ENCODE data around the gene PLCL2. TPM values are rescaled to one million over a fixed set of nuclear protein-coding genes. Genes with fewer than 3 reads are reported as not detected.

PLCL2 gene
- total and polyA plus RNA-seq, 10 of the 15 experiments (the other 5 are each of a cell fraction or from before 2014, with no cell fraction given): 7.5 to 37.3 (median 21.7) TPM

DNA sequence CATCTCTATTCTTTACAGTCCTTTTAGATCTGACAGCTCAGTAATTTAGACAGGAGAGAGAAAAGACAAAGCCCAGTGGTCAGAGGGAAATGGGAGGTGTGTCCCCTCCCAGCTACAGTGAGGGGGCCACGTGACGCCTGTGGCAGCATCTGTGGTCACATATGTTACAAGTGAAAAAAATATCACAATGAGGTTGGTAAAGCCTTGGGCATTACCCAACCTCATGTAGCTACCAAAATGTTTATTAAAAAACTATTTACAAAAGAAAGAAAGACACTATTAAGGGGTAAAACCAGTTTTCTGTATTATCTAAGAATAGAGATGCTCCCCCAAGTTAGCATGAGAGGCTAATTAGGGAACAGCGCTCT is 42.9 kb upstream of the PLCL2 start (continued):
- TF ChIP-seq KLF5 (IDR thresholded peaks at IDR 0.05; ENCODE audit: partially characterized antibody) (no peak), ZNF217 (IDR thresholded peaks at IDR 0.05) (no peak), PAX8 (IDR thresholded peaks at IDR 0.05) (no peak), BMI1 (IDR thresholded peaks at IDR 0.05; ENCODE audit: borderline replicate concordance) (no peak), ZNF687 (IDR thresholded peaks at IDR 0.05) (no peak), RB1 (IDR thresholded peaks at IDR 0.05; ENCODE audit: borderline replicate concordance) (no peak), YY1 (IDR thresholded peaks at IDR 0.05; ENCODE audit: low read depth, low read length) (0 out of 2 replicates have a peak, but pooled peaks have one; percentile 3), NR2C2 (IDR thresholded peaks at IDR 0.05; ENCODE audit: borderline replicate concordance, control insufficient read depth, insufficient read length, low read depth) (no peak), TCF12 (IDR thresholded peaks at IDR 0.05; ENCODE audit: low read depth, low read length) (no peak), RAD51 (IDR thresholded peaks at IDR 0.05) (peak; percentile 97), MAX (IDR thresholded peaks at IDR 0.05; ENCODE audit: low read depth, low read length) (peak; percentile 92), PML (IDR thresholded peaks at IDR 0.05; ENCODE audit: low read length) (no peak), MYB (IDR thresholded peaks at IDR 0.05; ENCODE audit: borderline replicate concordance, low read depth, low read length) (no peak), EGR1 (IDR thresholded peaks at IDR 0.05; ENCODE audit: borderline replicate concordance in 1 of 2, low read depth in 2 of 2, low read length in 2 of 2) (no peak), CEBPB (IDR thresholded peaks at IDR 0.05; ENCODE audit: borderline replicate concordance in 1 of 2, low read depth in 2 of 2, low read length in 2 of 2) (no peak), HCFC1 (IDR thresholded peaks at IDR 0.05; ENCODE audit: low read length) (no peak), BCL3 (IDR thresholded peaks at IDR 0.05; ENCODE audit: borderline replicate concordance, insufficient read depth, low read depth, low read length, poor library complexity, severe bottlenecking) (no peak), CREM (IDR thresholded peaks at IDR 0.05; ENCODE audit: low read depth) (peak; percentile 6; the same call in 1 of the 2 replicates), KAT2A (conservative IDR thresholded peaks at IDR 0.05; ENCODE audit: control insufficient read depth, low read depth, low read length) (no peak), RBBP5 (conservative IDR thresholded peaks at IDR 0.05) (no peak), FOS (IDR thresholded peaks at IDR 0.05; ENCODE audit: borderline replicate concordance, extremely low read depth, insufficient read length) (no peak), NBN (IDR thresholded peaks at IDR 0.05) (peak; percentile 46; the same call in 1 of the 2 replicates)
- TF ChIP-seq, protein P1, sequence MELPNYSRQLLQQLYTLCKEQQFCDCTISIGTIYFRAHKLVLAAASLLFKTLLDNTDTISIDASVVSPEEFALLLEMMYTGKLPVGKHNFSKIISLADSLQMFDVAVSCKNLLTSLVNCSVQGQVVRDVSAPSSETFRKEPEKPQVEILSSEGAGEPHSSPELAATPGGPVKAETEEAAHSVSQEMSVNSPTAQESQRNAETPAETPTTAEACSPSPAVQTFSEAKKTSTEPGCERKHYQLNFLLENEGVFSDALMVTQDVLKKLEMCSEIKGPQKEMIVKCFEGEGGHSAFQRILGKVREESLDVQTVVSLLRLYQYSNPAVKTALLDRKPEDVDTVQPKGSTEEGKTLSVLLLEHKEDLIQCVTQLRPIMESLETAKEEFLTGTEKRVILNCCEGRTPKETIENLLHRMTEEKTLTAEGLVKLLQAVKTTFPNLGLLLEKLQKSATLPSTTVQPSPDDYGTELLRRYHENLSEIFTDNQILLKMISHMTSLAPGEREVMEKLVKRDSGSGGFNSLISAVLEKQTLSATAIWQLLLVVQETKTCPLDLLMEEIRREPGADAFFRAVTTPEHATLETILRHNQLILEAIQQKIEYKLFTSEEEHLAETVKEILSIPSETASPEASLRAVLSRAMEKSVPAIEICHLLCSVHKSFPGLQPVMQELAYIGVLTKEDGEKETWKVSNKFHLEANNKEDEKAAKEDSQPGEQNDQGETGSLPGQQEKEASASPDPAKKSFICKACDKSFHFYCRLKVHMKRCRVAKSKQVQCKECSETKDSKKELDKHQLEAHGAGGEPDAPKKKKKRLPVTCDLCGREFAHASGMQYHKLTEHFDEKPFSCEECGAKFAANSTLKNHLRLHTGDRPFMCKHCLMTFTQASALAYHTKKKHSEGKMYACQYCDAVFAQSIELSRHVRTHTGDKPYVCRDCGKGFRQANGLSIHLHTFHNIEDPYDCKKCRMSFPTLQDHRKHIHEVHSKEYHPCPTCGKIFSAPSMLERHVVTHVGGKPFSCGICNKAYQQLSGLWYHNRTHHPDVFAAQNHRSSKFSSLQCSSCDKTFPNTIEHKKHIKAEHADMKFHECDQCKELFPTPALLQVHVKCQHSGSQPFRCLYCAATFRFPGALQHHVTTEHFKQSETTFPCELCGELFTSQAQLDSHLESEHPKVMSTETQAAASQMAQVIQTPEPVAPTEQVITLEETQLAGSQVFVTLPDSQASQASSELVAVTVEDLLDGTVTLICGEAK (IDR thresholded peaks at IDR 0.05; ENCODE audit: borderline replicate concordance): no peak

All from GM12878 (cell line).